22Rv1 (cell line): ENCODE measurements around the gene OR52W1.

Source experiments
- H3K27ac ChIP-seq: fragments of 450-650 bp; 2 replicates; pipeline ENCODE4 v1.5.1; 2017
- CTCF ChIP-seq: fragments of 450-650 bp; IDR thresholded peaks from 2 replicates; pipeline ENCODE4 v1.5.1; 2017; ENCODE audit warnings: mild to moderate bottlenecking
- ZFX ChIP-seq: fragments of 450-650 bp; IDR thresholded peaks from 2 replicates; pipeline ENCODE4 v1.6.1; 2017; ENCODE audit warnings: antibody characterized with exemption, borderline replicate concordance

Gene OR52W1

GRCh38 chr11:6204706-6205105, 5.7 kb downstream of the OR52W1 start:
- TF ChIP-seq CTCF: no peak
- no peak for TF ChIP-seq ZFX
- H3K27ac ChIP-seq: no peak overlapping the region

- H3K27ac ChIP-seq: no peak within 1 kb of the TSS
- no peak for TF ChIP-seq CTCF
- TF ChIP-seq ZFX: no peak
Measured at GRCh38 chr11:6205366-6205765, 6.3 kb downstream of the OR52W1 start, which contains the start of gene C11orf42. Gene C11orf42 (plus strand): TSS chr11:6205557. CDS start chr11:6205616, 59 bp downstream.

- TF ChIP-seq ZFX (no peak), CTCF (no peak)
- no peak overlapping the region for H3K27ac ChIP-seq
Measured at GRCh38 chr11:6206456-6207180, 7.6 kb downstream of the OR52W1 start.

GRCh38 chr11:6209801-6210200, 10.8 kb downstream of the OR52W1 start:
- TF ChIP-seq ZFX (no peak), CTCF (no peak)

GRCh38 chr11:6210274-6210955, 11.4 kb downstream of the OR52W1 start:
- TF ChIP-seq ZFX (no peak), CTCF (no peak)
- H3K27ac ChIP-seq: no peak overlapping the region

More at GRCh38 chr11:6209801-6210200, 10.8 kb downstream of the OR52W1 start:
- H3K27ac ChIP-seq: no peak overlapping the region

- no peak overlapping the region for H3K27ac ChIP-seq
- TF ChIP-seq CTCF (no peak), ZFX (no peak)
Measured at GRCh38 chr11:6214530-6214929, 15.5 kb downstream of the OR52W1 start.

GRCh38 chr11:6216501-6216900, 17.5 kb downstream of the OR52W1 start:
- TF ChIP-seq ZFX (no peak), CTCF (no peak)
- H3K27ac ChIP-seq: no peak overlapping the region
